ENCODE data around the gene GPLD1. TPM values are rescaled to one million over a fixed set of nuclear protein-coding genes. Genes with fewer than 3 reads are reported as not detected.

Gene GPLD1
- total and polyA plus RNA-seq, 8 donors = 0.27 to 1.2 (median 0.93) TPM

DNA sequence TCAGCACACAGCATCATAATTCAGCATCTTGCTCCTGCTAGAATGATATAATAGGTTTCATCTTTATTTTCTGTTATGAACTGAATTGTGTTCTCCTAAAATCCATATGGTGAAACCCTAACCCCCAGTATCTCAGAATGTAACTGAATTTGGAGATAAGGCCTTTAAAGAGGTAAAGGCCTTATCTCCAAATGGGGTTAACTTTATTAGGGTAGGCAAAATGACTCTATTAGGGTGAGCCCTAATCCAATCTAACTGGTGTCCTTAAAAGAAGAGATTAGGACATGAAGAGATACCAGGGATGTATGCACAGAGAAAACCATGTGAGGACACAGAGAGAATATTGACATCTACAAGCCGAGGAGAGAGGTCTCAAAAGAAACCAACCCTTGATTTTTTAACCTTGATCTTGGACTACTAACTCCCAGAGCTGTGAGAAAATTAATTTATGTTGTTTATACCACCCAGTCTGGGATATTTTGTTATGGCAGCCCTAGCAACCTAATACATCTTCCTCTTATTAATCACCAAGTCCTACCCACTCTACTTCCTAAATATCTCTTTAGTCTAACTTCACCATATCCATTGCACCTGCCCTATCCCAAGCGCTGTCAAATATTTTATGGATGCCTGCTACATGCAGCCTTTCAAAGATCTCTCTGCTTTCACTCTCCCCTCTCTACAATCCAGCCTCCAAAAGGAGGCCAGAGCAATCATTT is 95.2 kb downstream of the GPLD1 start:
- no peak overlapping the region for H3K4me3 ChIP-seq
- no peaks in the 10 kb centered on the region for H3K9me3 ChIP-seq
- 91 to 94% methylated on average over 2 of the region's 2 CpGs for WGBS, 2 donors
- no peaks in the 10 kb centered on the region for H3K27me3 ChIP-seq
- H3K36me3 ChIP-seq = no peaks in the 10 kb centered on the region
- H3K4me1 ChIP-seq = no peaks in the 10 kb centered on the region
- TF ChIP-seq CTCF (IDR thresholded peaks at IDR 0.05) = no peak
- intact Hi-C loops (cut with DNase I) = no loop called here
- H3K27ac ChIP-seq = no peak overlapping the region
- DNase-seq = no peak
- ATAC-seq = no peak
- FAIRE-seq = no peak

GRCh38 chr6:24391756-24392405 is 97.5 kb downstream of the GPLD1 start:
- H3K9me3 ChIP-seq = no peaks in the 10 kb centered on the region
- H3K36me3 ChIP-seq = no peaks in the 10 kb centered on the region
- 62 to 69% methylated on average over 2 of the region's 2 CpGs for WGBS, 2 donors
- FAIRE-seq = no peak
- H3K27me3 ChIP-seq = no peaks in the 10 kb centered on the region
- no peak for TF ChIP-seq CTCF (IDR thresholded peaks at IDR 0.05)
- intact Hi-C loops (cut with DNase I) = no loop called here
- no peak for ATAC-seq
- DNase-seq = no peak
- H3K27ac ChIP-seq = no peak overlapping the region
- H3K4me3 ChIP-seq = no peak overlapping the region
- H3K4me1 ChIP-seq = no peaks in the 10 kb centered on the region

- intact Hi-C loops (cut with DNase I) = no loop called here
- ATAC-seq (no peak), FAIRE-seq (no peak), DNase-seq (no peak)
- Histone ChIP-seq H3K4me1 (no peaks in the 10 kb centered on the region), H3K27me3 (no peaks in the 10 kb centered on the region), H3K4me3 (no peak overlapping the region), H3K27ac (no peak overlapping the region), H3K9me3 (no peaks in the 10 kb centered on the region), H3K36me3 (no peaks in the 10 kb centered on the region)
- TF ChIP-seq CTCF (IDR thresholded peaks at IDR 0.05) = no peak
- WGBS, 2 donors = 44 to 54% methylated on average over 2 of the region's 2 CpGs
These were observed 98.2 kb downstream of the GPLD1 start for GRCh38 chr6:24391208-24391607.

GRCh38 chr6:24387818-24388217 is 101.6 kb downstream of the GPLD1 start:
- FAIRE-seq = no peak
- Histone ChIP-seq H3K36me3 (no peaks in the 10 kb centered on the region), H3K27me3 (no peaks in the 10 kb centered on the region), H3K27ac (no peak overlapping the region), H3K9me3 (no peaks in the 10 kb centered on the region), H3K4me1 (no peaks in the 10 kb centered on the region), H3K4me3 (no peak overlapping the region)
- intact Hi-C loops (cut with DNase I) = loop anchor here in 2 of 3 donors (5.0 to 10.0 kb wide), 2 partner anchors 101 to 103 kb away; no protein-coding TSS in a partner anchor
- no peak for ATAC-seq
- no peak for DNase-seq
- TF ChIP-seq CTCF (IDR thresholded peaks at IDR 0.05) = no peak
- WGBS, 2 donors = 80 to 89% methylated on average over 1 of the region's 1 CpG
